ENCODE measurements around the gene ANKS1B. TPM values are rescaled to one million over a fixed set of nuclear protein-coding genes. Genes with fewer than 3 reads are reported as not detected.
A peak's percentile ranks its signal among the peaks of the same experiment; 100 is the strongest.

ANKS1B gene
- total RNA-seq, 4 donors from 2014 or later = 34.5 to 81.9 (median 71.1) TPM

GRCh38 chr12:99393763-99394162 is 591.0 kb downstream of the ANKS1B start:
- H3K27me3 ChIP-seq = no peaks in the 10 kb centered on the region
- TF ChIP-seq CTCF (IDR thresholded peaks at IDR 0.05) (no peak), POLR2A (IDR thresholded peaks at IDR 0.05) (no peak)
- H3K36me3 ChIP-seq = no peaks in the 10 kb centered on the region
- DNase-seq = no peak
- H3K4me1 ChIP-seq = no peaks in the 10 kb centered on the region
- H3K4me3 ChIP-seq (replicated peaks in 1 of 3) = no peak overlapping the region
- H3K27ac ChIP-seq = no peak overlapping the region
- intact Hi-C loops (cut with DNase I) = no loop called here
- H3K9me3 ChIP-seq = no peaks in the 10 kb centered on the region

GRCh38 chr12:99392091-99392850 is 592.5 kb downstream of the ANKS1B start:
- WGBS, 2 donors = 84 to 86% methylated on average over 6 of the region's 6 CpGs
- H3K9me3 ChIP-seq = no peaks in the 10 kb centered on the region
- H3K36me3 ChIP-seq = no peaks in the 10 kb centered on the region
- no peaks in the 10 kb centered on the region for H3K4me1 ChIP-seq
- H3K27me3 ChIP-seq = no peaks in the 10 kb centered on the region
- no peak overlapping the region for H3K4me3 ChIP-seq (replicated peaks in 1 of 3)
- no peak overlapping the region for H3K27ac ChIP-seq
- no peak for TF ChIP-seq CTCF (IDR thresholded peaks at IDR 0.05)
- intact Hi-C loops (cut with DNase I) = no loop called here
- DNase-seq = no peak

- no peaks in the 10 kb centered on the region for H3K36me3 ChIP-seq
- intact Hi-C loops (cut with DNase I) = no loop called here
- no peak overlapping the region for H3K27ac ChIP-seq
- H3K4me3 ChIP-seq (replicated peaks in 1 of 3) = no peak overlapping the region
- no peaks in the 10 kb centered on the region for H3K27me3 ChIP-seq
- no peak for TF ChIP-seq POLR2A (IDR thresholded peaks at IDR 0.05)
- TF ChIP-seq CTCF (IDR thresholded peaks at IDR 0.05) = no peak
- DNase-seq = peak in 1 of 2 donors; percentile 1
- no peaks in the 10 kb centered on the region for H3K9me3 ChIP-seq
- WGBS, 2 donors = 80 to 87% methylated on average over 7 of the region's 7 CpGs
- H3K4me1 ChIP-seq = no peaks in the 10 kb centered on the region
Observed at GRCh38 chr12:99390707-99391106, 594.0 kb downstream of the ANKS1B start.

GRCh38 chr12:99389751-99390150 is 595.0 kb downstream of the ANKS1B start:
- no peak overlapping the region for H3K27ac ChIP-seq
- TF ChIP-seq POLR2A (IDR thresholded peaks at IDR 0.05) = no peak
- TF ChIP-seq CTCF (IDR thresholded peaks at IDR 0.05) = no peak
- H3K9me3 ChIP-seq = no peaks in the 10 kb centered on the region
- no peak overlapping the region for H3K4me3 ChIP-seq (replicated peaks in 1 of 3)
- H3K27me3 ChIP-seq = no peaks in the 10 kb centered on the region
- intact Hi-C loops (cut with DNase I) = no loop called here
- no peaks in the 10 kb centered on the region for H3K4me1 ChIP-seq
- DNase-seq = no peak
- 92 to 97% methylated on average over 3 of the region's 3 CpGs for WGBS, 2 donors
- H3K36me3 ChIP-seq = no peaks in the 10 kb centered on the region

- H3K27me3 ChIP-seq = no peaks in the 10 kb centered on the region
- H3K36me3 ChIP-seq = no peaks in the 10 kb centered on the region
- TF ChIP-seq CTCF (IDR thresholded peaks at IDR 0.05) (no peak), POLR2A (IDR thresholded peaks at IDR 0.05) (no peak)
- H3K4me3 ChIP-seq (replicated peaks in 1 of 3) = no peak overlapping the region
- H3K4me1 ChIP-seq = no peaks in the 10 kb centered on the region
- H3K27ac ChIP-seq = no peak overlapping the region
- intact Hi-C loops (cut with DNase I) = no loop called here
- no peak for DNase-seq
- H3K9me3 ChIP-seq = no peaks in the 10 kb centered on the region
- 74 to 96% methylated on average over 1 of the region's 1 CpG for WGBS, 2 donors
Observed at GRCh38 chr12:99388671-99389195, 596.0 kb downstream of the ANKS1B start.

Data from thyroid gland (tissue), 4 donors.